ENCODE results near the gene ACTC1.
A peak's percentile ranks its signal among the peaks of the same experiment; 100 is the strongest.
"Not testable (repeated sequence)": the region's sequence is repeated elsewhere in the genome, so short reads cannot be mapped to it uniquely, and the experiment has no call there.

The ACTC1 gene

DNA sequence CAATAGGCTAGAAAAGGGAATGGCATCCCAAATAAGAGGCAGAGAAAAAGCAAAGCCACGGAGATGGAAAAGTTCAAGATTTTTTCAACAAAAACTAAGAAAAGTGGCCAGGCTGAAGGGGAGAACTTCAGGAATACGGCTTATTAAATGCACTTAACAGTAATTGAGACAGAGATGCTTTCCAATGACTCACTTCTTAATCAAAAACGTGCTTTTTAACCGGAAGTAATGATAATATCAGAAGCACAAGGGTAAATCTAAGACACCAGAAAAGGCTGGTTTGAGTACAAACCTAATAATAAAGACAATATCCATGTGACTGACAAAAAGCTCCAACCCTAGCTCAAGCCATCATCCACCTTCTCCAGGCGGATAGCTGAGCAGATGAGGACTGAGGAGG is 24.8 kb upstream of the ACTC1 start:
- TF ChIP-seq, protein P1, sequence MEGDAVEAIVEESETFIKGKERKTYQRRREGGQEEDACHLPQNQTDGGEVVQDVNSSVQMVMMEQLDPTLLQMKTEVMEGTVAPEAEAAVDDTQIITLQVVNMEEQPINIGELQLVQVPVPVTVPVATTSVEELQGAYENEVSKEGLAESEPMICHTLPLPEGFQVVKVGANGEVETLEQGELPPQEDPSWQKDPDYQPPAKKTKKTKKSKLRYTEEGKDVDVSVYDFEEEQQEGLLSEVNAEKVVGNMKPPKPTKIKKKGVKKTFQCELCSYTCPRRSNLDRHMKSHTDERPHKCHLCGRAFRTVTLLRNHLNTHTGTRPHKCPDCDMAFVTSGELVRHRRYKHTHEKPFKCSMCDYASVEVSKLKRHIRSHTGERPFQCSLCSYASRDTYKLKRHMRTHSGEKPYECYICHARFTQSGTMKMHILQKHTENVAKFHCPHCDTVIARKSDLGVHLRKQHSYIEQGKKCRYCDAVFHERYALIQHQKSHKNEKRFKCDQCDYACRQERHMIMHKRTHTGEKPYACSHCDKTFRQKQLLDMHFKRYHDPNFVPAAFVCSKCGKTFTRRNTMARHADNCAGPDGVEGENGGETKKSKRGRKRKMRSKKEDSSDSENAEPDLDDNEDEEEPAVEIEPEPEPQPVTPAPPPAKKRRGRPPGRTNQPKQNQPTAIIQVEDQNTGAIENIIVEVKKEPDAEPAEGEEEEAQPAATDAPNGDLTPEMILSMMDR (IDR thresholded peaks at IDR 0.05; ENCODE audit: low read depth, low read length): no peak
- DNase-seq (ENCODE audit: extremely low read depth, low read depth): no peak

- no peak for DNase-seq (ENCODE audit: extremely low read depth, low read depth)
- TF ChIP-seq, protein P1 (IDR thresholded peaks at IDR 0.05; ENCODE audit: low read depth, low read length): no peak
Observed at GRCh38 chr15:34818526-34818925, 23.2 kb upstream of the ACTC1 start.

GRCh38 chr15:34815836-34816235 is 20.5 kb upstream of the ACTC1 start:
- DNase-seq (ENCODE audit: extremely low read depth, low read depth): no peak
- TF ChIP-seq, protein P1 (IDR thresholded peaks at IDR 0.05; ENCODE audit: low read depth, low read length): no peak

- TF ChIP-seq, protein P1 (IDR thresholded peaks at IDR 0.05; ENCODE audit: low read depth, low read length): no peak
- DNase-seq (ENCODE audit: extremely low read depth, low read depth): no peak
Observed at GRCh38 chr15:34813446-34814190, 18.3 kb upstream of the ACTC1 start.

- not testable (repeated sequence) for DNase-seq (ENCODE audit: extremely low read depth, low read depth)
Observed at GRCh38 chr15:34812868-34813365, 17.6 kb upstream of the ACTC1 start.

DNA sequence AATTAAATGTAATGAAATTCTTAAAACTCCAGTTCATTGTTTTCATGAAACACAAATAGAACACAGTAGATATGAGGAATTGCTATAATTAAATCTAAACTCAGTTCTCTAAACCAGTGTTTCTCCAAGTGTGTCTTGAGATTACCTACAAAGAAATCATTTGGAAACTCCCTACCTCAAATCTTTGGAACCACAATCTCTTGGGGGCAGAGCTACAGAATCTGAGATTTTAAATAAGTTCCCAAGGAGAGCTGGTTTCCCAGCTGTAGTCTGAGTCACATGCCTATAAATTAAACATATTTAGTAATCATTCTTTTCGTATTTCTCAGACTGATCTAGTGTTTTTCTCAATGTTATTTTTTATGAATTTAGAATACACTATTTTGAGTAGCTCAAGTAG is 17.0 kb upstream of the ACTC1 start:
- TF ChIP-seq, protein P1 (IDR thresholded peaks at IDR 0.05; ENCODE audit: low read depth, low read length): no peak
- DNase-seq (ENCODE audit: extremely low read depth, low read depth): no peak

- TF ChIP-seq, protein P1 (IDR thresholded peaks at IDR 0.05; ENCODE audit: low read depth, low read length): no peak
- peak; percentile 72 for DNase-seq (ENCODE audit: extremely low read depth, low read depth)
Observed at GRCh38 chr15:34810443-34811129, 15.2 kb upstream of the ACTC1 start.

All from AG09319 (cell line).